Renal pelvis (tissue), 4 donors: ENCODE data around the gene FARP1. TPM values are rescaled to one million over a fixed set of nuclear protein-coding genes. Genes with fewer than 3 reads are reported as not detected.
"Not testable (repeated sequence)": the region's sequence is repeated elsewhere in the genome, so short reads cannot be mapped to it uniquely, and the experiment has no call there.

Experiments used
- DNase-seq: peaks from one replicate; pipeline ENCODE4 v3.0.0-alpha.2; 2013
- polyA plus RNA-seq, 3 donors: library from polyadenylated mRNA; unstranded; fragments of 120-200 nt; gene quantifications; one replicate each; pipeline ENCODE4 v1.2.1, GENCODE V29; 2013; ENCODE audit not compliant: insufficient read length in 3 of 3

The FARP1 gene
- polyA plus RNA-seq, 3 donors = 249 to 303 (median 268) TPM

DNA sequence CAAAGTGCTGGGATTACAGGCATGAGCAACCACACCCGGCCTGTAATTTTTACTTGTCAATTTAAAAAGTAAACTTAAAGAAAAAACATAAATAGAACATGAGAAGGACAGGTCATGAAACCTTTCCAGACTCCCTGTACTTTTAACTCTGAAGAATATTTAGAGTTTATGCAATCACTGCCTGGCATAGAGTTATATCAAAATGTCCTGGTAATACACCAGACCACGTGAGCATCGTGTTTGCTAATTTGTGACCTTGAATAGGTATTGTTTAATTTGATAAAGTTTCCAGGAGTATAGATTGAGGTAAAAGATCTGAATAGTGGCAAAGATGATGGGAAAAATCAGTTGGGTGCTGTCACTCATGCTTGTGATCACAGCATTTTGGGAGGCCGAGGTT is 115.3 kb downstream of the FARP1 start:
- DNase-seq = no peak

- no peak for DNase-seq
These were observed 117.7 kb downstream of the FARP1 start for GRCh38 chr13:98260357-98261164.

GRCh38 chr13:98261165-98261702 is 118.3 kb downstream of the FARP1 start:
- no peak for DNase-seq

DNA sequence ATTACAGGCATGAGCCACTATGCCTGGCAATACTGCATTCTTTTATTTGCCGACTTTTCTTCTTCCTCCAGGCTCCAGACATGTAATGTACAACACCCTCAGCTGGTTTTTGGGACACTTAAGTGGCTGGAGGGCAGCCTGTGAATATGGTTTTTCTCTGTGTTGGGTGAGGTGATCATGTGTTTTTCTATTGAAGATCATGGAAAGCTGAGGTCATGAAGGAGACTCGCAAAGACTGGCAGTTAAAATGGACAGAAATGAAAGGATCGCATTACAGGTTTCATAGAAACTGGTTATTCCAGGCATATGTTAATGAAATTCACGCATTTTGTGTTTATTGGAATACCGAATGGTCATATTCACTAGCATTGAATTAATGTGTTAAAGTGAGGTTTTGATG is 119.4 kb downstream of the FARP1 start:
- no peak for DNase-seq

- no peak for DNase-seq
These were observed 120.9 kb downstream of the FARP1 start for GRCh38 chr13:98263841-98264240.

DNA sequence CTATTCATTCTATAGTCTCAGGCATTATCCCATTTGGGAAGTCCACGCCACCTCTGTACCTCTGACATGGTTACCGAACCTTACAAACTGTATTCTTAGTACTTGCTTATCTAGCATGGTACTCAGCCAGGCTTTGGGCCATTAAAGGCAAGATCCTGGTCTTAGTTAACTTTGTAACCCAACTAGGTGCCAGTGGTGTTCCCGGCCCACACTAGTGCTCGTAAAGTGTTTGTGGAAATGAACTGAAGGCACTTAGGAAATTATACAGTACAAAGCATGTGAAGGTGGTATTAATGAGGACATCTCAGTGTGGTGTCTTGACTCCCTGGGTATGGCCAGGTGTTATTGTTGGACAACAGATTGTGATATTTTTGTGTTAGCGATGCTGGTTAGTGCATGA is 122.0 kb downstream of the FARP1 start:
- DNase-seq = no peak

GRCh38 chr13:98265692-98266551 is 123.0 kb downstream of the FARP1 start:
- DNase-seq = no peak

- DNase-seq = no peak
These were observed 124.4 kb downstream of the FARP1 start for GRCh38 chr13:98267080-98267912.

DNA sequence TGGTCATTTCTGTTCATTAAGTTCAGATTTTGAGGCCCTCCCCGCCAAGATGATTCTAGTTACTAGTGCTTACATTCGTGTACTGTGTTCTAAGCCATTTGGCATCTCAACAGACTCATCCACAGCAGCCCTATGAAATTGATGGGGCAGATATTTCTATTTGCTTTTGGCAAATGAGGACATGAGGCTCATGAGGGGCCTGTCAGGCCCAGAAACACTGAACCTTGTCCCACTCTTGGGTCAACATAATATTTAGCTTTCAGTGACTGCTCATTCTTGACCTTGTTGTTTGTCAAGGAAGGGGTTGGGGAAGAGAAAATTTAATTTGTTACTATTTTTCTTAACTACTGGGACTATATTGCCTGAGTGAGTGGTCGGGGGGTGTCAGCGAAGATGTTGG is 126.5 kb downstream of the FARP1 start:
- DNase-seq = no peak

- no peak for DNase-seq
These were observed 127.9 kb downstream of the FARP1 start for GRCh38 chr13:98270819-98271218.

GRCh38 chr13:98271646-98272045 is 128.8 kb downstream of the FARP1 start:
- DNase-seq = not testable (repeated sequence)

DNA sequence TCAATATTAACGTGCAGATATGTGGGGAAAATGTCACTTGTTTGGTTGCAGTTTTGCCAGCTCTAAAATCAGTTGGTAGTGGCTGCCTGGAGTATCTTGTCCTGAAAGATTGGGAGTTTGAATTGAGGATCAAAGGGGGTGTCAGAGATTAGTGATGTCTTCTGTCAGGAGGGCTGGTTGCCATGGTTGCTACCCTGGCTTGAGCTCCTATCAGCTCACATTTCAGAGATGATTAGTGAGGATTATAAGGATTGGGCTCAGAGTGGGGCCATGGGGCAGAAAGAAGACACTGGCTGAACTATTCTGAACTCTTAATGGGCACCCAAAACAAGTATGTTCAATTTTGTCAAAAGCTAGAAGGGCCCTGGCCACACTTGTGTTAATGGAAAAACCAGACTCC is 129.7 kb downstream of the FARP1 start:
- DNase-seq = no peak

DNA sequence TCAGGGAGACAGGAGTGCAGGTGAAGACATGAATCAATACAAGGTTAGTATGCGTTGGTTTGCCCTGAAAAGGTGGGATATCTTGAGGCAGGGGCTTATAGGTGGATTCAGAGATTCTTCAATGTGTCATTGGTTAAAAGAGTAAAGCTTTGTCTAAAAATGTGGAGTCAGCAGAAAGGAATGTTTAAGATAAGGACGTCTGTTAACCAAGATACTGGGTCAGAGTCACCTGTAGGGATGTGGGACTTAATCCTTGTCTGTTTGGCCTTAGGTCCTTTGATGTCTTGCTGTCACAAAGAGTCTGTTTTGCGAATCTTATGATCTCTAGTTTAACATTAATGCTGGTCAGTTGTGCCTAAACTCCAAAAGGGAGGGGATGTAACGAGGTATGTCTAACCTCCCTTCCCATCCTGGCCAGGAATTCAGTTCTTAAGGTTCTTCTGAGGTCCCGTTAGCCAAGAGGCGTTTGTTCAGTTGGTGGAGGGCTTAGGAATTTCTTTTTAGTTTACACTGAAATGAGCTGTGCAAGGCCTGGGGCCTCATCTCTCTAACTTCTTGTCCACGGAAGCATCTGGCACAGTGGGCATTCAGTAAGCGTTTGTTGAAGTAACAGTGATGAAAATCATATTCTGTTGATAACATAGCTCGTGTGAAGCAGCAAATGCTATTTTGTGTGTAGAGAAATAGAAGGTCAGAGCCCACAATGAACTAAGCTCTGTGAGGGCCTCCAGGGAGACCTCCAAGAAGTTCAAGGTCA is 130.4 kb downstream of the FARP1 start:
- DNase-seq = no peak

DNA sequence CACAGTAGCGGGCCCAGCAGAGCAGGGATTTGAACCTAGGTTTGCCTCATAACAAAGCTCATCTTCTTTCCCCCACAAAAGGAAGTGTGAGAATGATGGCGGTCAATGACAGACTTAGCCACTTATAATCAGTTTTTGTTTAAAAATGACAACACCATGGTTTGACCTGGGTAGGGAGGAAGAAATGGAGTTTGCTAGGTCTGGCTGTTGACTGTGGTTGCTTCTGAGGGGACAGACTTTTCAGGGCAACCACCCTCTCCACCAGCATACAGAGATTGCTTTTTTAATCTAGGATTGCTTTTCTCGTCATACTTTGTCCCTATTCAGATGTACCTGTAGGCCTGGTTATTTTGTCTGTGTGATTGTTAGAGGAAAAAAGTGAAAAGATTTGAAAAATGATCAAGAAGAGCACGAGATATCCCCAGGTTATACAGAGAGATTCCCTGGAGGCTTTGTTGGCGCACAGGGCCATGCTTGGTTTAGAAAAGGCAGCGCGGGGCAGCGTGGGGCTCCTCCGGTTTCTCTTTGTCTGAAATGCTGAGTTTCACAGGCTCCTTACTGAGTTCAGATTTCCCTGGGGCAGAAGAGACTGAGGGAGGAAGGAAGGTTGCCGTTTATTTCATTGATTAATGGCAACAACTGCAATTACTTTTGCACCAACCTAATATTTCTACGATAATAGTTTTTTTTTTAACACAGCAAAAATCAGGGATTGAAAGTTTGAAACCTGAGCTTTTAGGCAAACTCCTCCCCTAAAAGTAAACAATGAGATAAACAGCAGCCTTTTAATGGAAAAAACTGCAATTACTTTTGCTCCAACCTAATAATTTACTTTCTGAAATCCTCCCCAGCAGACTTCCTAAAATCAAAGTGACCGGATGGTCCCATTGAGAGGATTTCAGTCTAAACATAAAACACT is 131.2 kb downstream of the FARP1 start:
- no peak for DNase-seq

DNA sequence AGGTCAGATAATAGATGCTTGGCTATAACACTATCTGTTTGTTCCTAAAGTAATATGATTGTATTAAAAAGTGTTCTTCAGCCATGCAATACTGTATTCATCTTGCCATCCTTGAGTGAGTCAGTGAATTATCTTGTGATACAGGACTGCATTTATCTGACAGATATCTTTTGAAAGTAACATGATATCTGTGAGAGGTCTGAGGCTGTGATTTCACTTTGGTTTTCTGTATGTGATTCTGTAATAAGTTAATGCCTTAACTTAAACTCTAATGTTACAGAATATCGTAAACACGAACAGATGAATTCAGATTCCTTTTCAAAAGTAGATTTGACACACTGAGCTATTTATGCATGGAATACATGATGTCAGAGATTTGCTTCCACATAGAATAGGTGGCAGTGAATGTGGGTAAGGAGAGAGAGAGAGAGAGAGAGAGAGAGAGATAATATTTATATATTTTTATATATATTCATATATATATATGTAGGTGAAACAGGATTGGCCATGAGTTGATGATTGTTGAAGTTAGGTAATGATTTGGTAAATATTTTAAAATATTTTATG is 132.1 kb downstream of the FARP1 start:
- DNase-seq = no peak

DNA sequence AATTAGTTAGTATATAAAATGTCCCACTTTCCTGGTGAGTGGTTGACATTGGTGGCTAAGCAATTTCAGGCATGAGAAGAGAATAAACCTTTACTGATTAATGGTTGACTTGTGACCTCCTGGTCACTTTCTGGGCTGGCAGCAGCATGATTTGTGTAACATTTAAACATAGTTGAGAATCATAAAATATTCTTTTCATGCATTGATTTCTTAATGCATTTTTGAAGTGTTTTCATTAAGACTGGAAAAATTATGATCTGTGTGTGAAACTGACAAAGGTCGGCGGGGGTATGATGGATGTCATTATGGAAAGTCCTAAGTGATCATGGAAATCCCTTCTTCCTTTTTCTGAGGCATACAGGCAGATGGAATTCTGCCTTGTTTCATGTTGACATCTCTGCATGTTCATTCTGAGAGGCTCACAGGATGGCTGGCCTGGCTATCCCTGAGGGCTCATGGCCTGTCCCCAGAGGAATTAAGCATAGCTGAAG is 132.8 kb downstream of the FARP1 start:
- DNase-seq = no peak

DNA sequence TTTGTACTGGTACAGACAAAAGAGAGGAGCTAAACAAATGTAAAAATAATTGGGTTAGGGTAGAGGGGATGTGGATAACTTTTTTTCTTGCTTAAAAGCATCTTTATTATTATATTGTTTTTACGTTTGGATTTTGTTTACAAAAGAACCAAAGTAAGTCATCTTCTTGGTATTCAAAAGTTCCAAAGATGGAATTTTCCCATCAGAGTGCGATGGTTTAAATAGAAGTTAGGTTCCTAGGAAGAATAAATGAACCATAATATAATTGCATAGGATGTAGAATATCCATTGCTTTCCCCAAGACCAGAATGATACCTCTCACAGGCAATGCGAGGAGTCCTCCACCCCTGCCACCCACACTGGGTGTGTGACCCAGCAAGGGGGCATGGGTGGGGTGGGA is 133.6 kb downstream of the FARP1 start:
- no peak for DNase-seq

- no peak for DNase-seq
These were observed 135.3 kb downstream of the FARP1 start for GRCh38 chr13:98278068-98278724.
